GOT3 (cell line): Measurements from ENCODE around the gene PRDM15.
A peak's percentile ranks its signal among the peaks of the same experiment; 100 is the strongest.

Source experiments
- DNase-seq: peaks from one replicate; lab custom pipeline; 2025; ENCODE audit warnings: mixed read lengths; lab: John Stamatoyannopoulos, UW

The PRDM15 gene

DNA sequence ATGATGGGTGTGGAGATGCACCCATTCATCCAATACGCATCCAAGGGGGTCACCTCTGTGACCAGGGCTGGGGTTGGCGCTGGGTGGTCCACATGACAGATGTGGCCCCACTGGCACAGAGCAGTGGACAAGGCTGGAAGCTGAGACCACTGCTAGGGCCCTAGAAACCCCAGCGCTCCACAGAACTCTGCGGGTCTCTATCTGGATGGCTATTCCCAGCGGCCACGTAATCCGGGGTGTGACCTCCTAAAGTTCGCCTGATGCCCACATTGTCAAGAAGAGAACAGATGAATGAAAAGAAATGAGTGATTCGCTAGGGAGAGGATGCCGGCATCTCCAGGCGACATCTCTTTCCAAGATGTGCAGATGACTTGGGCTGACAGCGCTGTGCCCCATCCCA, 55.2 kb downstream of the PRDM15 start:
- DNase-seq = no peak

DNA sequence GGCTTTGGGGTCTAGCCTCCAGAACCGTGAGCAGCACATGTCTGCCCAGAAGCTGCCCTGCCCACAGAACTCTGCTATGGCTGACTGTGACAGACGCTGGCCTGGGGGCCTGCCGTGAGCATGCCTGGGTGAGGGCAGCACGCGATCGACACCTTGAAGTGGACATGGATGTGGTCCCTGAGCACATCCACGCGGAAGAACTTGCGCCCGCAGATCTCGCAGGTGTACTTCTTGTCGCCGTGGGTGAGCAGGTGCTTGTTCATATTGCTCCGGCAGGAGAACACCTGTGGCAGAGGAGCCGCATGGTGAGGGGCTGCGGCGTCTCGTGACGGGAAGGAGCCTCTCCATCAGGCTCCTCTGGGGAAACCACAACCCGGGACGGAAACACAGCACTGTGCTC, 56.0 kb downstream of the PRDM15 start:
- no peak for DNase-seq

DNA sequence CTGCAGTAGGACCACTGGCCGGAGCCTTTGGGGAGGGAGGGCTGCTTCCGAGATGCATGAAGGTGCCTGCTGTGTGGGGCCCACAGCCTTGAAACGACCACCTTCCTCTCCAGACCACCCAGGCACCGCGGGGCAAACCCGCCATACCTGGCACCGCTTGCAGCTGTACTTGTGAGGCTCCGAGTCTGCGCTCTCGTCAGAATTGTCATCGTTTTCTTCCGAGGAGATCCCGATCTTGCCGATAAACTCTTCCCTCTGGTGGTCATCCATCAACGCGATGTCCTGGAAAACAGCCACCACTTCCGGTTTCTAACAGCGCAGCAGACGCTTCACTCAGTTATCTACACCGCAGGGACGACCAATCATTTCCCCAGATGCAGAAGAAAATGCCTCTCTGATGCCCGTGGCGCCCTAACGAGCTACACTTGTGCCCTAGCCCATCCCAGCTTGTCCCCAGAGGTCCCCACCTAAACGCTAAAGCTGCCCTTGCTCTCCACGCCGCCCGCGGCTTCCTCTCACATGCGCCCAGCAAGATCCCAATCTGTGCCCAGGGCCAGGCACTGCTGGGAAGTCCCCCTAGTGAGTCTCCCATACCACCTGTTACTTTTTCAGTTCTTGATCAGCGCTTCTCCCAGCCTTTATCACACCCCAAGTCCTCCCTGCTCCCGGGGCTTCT, 57.2 kb downstream of the PRDM15 start:
- DNase-seq = no peak

DNA sequence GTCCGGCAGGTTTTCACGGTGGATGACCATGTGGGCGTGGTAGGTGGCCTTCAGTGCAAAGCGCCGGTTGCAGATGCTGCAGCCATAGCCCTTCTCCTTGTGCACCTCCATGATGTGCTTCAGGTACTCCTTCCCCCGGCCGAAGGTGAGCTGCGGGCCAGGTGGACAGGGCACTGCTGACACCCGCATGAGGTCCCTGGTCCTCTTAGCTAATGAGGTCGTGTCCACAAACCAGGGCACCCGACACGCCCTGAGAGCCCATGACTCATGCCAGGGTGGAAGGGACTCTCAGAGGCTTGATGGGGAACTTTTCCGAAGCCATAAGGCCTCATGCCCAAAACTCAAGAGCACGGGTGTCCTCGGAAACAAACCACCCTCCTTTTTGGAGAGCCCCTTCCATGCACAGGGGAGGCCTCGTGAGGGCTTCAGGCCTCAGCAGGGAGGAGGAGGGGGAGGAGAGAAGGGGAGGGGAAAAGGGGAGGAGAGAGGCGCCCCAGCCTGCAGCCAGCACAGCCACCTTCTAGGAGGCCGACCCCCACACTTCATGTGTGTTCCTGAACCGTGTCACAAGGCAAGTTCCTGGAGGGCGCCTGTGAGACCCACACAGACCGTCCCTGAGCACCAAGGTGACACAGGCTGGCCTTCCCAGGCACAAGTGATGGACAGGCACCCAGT, 57.9 kb downstream of the PRDM15 start:
- no peak for DNase-seq

DNA sequence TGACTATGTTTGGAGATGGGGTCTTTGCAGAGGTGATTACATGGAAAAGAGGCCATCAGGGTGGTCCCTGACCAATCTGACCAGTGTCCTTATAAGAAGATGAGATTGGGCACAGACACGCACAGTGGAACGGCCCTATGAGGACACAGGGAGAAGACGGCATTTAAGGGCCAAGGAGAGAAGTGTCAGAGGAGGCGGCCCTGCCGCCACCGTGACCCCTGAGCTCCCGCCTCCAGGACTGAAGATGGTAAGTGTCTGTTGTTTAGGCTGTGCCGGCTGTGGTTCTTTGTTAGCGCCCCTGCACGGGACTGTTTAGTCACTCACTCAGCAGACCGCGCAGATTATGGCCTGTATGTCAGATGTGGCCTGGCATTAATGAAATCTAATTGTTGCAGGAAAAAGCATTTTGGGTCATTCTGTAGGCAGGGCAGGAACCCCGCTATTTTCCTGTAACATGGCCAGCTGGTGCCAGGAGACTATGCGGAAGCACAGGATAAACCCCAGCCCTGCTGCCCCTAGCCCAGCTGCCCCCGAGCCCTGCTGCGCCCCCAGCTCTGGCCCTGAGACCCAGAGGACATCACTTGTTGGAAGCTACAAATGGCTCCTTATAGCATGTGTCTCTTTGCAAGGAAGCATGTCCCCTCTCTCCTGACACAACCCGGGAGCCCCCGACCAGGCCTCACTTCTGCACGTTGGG, 58.6 kb downstream of the PRDM15 start:
- no peak for DNase-seq

DNA sequence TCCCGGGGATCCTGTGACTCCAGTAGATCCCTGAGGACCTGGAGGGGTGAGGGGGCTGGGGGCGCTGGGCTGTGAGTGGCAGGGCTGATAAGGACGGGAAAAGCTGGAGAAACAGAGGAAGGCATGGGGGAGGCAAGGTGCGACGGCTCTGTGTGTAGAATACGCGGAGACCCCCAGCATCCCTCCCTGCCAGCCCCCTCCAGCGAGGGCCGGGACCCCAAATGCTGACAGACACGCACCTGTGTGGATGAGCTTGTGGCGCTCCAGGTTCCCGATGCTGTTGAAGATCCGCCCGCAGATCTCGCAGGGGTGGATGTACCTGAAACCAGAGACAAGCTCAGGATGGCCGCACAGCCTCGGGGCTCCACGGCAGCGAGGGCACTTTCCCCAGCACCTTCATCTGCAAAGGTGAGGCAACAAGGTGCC, 59.3 kb downstream of the PRDM15 start:
- no peak for DNase-seq

DNA sequence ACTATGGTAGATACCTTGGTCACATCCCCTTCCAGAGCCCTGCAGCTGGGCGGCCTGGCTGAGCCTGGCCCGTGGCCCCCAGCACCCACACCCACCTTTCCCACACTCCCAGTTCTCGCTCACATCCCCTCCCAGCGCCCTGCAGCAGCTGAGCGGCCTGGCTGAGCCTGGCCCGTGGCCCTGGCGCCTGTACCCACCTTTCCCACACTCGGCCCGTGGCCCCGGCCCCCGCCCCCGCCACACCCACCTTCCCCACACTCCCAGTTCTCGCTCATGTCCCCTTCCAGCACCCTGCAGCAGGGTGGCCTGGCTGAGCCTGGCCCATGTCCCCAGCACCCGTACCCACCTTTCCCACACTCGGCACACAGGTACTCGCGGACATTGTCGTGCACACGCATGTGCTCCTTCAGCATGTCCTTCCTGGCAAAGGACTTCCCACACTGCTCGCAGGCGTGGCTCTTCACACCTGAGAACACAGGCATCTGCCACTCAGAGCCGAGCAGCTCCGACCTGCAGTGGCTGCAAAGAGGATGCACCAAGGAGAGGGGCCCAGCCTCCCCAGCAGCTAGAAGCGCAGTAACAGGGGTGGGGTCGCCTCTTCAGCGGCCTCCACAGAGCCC, 59.8 kb downstream of the PRDM15 start:
- DNase-seq = no peak

DNA sequence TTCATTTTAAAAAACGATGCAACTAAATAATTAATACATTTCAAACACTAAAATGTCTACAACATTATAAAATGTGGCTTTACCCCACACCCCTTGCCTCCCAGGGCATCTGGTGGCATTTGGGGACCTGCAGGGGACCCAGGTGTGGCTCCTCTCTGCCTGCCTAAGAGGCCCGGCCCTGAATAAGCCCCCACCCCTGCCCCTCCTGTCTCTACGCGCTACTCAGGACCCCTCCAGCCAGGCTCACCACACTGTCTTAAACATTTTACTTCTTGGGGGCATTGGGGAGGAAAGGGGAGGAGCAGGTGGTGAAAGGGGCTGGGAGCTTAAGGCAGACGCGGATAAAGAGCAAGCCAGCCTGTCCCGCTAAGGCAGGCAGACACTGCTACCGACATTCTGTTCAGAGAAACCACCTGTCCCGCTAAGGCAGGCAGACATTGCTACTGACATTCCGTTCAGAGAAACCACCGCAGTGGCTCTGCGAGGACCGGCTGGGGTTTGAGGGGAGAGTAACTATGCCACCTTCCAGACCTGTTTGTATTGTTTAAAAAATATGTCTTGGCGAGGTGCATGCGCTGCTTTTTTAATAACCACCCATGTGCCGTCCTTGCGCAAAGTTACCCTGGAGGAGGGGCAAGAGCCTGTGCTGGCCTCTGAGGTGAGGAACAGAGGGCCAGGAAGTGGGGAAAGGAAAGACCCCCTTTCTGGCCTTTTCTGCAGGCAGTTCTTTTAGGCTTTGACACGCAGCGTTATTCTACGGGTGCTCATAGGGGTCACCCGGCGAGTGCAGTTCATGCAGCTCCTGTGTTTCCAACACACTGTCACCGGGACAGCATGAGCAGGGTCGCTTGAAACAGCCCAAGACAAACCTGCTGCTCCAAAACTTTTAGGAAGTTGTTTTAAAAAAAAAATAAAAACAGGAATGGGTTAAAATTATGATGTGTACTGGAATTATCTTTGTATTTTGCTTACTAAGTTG, 61.0 kb downstream of the PRDM15 start:
- no peak for DNase-seq

DNA sequence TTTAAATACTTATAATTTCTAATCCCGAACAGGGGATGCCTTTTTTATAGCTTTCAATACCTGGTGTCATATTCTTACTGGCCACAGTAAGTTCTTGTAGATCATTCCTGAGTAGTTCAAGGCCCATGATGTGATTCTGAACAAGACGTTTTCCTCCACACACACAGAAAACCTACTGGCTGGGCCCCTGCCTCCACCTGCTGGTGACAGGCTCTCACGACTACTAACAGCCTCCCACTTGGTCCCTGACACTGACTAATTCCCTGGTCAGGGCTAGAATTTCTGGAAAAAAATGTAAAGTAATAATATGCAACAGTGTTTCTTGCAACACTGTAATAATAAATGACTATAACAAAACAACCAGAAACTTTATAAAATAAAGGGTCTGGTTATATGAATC, 61.9 kb downstream of the PRDM15 start:
- DNase-seq = peak; percentile 22

DNA sequence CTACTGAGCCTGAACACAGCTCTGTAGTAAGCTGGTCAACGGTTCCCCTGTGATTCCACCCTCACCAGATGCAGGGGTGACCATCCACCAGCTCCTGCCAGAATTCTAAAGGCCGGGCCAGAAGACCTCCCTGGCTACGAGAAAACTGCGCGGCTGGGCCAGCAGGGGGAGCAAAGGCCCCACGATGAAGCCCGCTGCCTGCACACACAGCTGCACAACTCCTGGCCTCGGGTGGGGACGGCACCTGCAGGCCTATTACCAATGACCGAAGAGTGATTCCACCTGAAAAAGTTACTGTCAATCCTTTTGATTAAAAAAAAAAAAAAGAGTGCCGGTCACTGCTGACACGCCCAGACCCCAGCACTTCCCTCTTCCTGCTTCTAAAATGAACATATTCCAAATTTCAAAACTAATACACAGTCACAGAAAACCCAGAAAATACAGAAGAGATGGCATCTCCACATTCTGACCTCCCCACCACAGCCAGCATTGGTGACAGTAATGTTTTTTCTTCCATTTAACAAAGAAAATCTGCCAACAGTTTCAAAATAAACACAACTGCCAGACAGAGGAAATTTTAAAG, 62.5 kb downstream of the PRDM15 start:
- no peak for DNase-seq

DNA sequence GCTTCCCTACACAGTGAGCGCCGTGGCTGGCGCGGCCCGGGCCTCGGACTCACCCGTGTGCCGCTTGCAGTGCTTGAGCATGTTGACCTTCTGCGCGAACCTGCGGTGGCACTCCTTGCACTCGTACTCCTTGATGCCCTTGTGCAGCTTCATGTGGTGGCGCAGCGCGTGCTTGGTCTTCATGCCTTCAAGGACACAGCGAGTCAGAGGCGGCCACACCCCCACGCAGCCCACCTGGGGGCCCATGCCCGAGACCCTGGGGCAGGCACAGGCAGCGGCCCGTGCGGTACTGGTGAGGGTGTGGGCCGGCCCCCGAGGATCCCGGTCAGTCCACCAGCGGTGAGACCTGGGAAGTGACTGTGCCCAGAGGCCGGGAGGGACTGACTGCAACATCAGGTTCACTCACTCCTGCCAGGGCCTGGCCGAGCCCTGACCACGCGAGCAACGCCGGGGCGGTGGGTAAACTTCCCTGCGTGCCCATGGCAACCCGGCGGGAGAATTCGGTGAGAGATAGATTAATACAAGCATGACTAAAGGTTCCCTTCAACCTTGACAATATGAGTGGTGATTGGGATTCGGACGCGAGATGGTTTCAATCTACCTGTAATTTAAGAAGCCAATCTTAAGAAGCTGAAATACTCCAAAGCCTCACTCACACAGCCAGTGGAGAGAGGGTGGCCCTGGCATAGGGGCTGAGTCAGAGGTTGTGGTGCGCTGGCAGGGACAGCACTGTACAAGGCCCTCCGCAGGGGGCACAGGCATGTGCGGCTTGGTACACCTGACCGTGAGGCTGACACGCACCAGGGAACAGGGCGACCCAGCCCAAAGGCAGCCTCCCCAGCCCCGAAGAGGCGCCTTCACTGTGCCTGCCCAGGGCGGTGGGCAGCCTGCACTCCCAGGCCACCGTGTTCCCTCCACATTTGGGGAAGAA, 63.2 kb downstream of the PRDM15 start:
- no peak for DNase-seq

DNA sequence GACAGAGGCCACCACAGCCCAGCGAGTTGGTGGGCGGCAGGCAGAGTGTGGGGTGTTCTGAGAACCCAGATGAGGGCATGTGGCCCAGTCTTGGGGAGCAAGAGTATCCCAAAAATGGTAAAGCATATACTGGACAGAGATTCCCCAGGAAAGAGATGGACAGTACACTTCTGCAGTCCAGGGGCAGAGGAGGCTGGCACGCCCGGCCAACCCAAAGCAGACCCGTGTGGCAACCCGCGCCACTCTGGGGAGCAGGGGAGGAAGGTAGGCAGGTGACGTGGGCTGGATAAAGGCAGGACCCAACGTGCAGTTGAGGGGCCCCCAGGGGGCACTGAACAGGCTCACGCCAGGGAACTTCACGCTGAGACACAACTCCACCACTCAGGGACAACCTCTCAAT, 65.9 kb downstream of the PRDM15 start:
- DNase-seq = no peak

DNA sequence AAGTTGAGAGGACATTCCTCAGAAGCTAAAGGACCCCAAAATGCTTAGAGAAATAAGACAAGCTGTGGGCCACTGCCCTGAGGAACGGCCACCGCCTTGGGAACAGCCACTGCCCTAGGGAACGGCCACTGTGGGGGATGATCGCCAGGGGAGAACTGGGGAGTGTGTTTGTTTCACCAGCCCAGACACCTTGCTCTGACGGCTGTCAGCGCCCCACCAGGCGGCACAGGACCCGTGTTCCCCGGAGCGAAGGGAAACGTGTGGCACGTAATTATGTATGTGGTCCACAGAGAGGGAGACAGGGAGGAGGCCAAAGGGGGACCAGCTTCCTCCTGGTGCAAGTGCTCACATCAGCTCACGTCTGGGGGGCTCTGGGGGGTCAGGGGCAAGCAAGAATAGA, 66.5 kb downstream of the PRDM15 start:
- DNase-seq = no peak

DNA sequence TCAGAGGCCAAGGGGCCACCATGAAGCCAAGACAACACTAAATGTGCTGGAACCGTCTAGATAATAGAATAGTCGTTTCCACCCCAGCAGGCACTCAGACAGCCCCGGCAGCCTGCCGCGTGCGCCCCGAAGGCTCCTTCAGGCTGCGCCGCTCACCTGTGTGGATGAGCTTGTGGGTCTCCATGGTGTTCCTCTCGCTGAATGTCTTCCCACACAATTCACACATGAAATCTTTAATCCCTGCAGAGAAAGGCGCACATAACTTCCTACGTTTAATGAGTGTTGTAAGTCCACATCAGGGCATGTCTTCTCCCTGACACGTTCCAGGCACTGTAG, 68.6 kb downstream of the PRDM15 start:
- DNase-seq = no peak

DNA sequence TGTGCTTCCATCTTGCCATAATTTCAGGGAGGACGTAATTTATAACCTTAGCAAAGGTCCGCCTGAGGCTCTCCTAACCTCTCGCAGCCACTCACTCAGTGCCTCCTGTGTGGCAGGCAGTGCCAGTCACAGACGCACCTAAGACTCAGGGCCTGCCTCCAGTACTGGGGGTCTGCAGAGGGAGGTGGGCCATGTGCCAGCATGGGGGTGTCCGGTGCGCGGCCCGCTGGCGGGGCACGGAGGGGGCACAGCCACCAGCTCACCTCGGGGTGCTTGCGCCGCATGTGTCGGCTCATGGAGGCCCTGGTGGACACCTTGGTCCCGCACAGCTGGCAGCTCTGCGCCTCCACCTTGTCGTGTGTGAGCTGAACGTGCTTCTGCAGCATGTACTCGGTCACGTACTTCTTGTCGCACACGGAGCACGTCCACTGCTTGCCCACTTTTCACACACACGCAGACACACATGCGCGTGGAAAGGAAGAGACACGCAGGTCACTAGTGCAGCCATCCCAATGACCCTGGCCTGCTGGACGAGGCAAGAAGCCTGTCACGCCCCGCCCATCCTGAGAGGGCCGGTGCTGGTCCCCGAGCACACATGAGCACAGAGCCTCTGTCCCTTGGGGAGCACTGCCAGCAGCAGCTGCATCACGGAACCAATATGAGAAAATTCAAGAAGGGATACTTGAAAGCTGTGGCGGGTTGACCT, 69.1 kb downstream of the PRDM15 start:
- no peak for DNase-seq

DNA sequence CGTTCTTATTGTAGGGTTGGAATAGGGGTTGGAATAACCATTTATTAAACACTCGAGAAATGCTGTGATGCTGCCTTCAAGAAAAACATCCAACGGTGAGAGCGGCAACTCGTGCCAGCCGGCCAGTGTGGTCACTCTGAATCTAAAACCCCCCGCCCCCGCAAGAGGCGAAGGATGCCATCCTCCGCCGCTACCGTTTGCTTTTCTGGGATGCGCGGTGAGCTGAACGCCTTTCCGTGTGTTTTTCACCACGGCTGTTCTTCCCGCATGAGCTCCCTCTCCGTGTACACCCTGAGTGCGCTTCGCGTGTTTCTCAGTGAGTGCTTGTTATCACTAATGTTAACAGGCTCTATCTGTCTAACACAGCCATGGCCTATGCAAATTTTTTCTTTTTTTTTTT, 70.3 kb downstream of the PRDM15 start:
- DNase-seq = no peak

DNA sequence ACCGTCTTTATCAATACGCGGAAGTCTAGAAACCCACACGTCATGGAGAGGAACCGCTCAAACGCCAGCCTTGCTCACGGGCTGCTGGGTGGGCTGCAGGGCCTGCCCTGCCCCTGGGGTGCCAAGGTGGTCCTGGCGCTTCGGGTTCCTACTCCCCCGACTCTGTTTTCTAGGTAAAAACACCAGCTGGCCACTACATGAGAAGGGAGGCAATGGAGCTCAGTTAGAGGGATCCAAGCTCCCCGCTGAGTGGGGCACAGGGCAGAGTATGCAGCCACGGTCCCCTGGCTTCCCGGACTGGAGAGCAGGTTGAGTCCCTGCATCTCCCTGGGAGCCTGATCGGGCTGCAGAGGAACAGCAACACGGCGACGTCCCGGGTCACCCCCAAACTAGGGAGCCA, 71.0 kb downstream of the PRDM15 start:
- no peak for DNase-seq

DNA sequence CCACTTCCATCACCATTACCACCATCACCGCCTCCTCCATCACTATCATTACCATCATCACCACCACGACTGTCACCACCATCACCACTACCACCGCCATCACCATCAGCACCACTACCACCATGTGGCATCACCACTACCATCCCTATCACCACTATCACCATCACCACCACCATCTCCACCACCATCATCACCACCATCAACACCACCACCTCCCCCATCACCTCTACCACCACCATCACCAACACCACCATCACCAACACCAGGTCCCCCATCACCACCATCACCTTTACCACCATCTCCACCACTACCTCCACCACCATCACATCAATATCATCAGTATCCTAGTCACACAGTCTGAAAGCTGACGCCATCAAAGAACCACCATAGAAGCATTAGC, 72.4 kb downstream of the PRDM15 start:
- DNase-seq = no peak

DNA sequence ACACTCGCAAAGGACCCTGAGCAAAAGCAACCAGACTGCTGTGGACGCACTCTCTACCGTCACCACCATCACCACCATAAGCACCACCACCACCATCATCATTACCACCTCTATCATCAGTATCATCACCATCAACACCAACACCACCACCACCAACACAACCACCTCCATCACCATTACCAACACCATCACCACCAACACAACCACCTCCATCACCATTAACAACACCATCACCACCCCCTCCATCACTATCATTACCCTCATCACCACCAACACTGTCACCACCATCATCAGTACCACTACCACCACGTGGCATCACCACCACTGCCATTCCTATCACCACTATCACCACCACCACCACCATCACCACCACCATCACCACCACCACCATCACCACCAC, 73.5 kb downstream of the PRDM15 start:
- no peak for DNase-seq

DNA sequence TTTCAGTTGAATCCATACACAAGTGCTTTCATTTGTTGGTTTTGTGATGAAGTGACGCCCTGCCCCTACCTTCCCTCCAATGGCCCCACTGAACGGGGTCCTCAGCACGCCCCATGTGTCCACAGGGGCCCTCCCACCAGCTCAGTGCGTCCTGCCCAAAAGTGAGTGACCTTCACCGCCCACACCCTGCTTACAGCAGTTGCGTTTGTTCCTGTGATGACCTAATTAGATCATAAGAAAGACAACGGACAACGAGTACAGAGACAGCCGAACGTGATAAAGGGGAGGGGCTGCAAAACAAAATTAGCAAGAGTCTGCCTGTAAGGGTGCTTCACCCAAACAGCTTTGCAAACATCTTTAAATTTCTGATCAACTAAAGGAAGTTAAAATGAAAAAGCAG, 74.1 kb downstream of the PRDM15 start:
- DNase-seq = no peak
